ENCODE measurements around the gene TMEM235. TPM values are rescaled to one million over a fixed set of nuclear protein-coding genes. Genes with fewer than 3 reads are reported as not detected.

TMEM235 gene
- total and polyA plus RNA-seq, 2 donors (not counting 3 experiments of a cell fraction or from before 2014, with no cell fraction given) = 0.04 to 0.38 TPM

DNA sequence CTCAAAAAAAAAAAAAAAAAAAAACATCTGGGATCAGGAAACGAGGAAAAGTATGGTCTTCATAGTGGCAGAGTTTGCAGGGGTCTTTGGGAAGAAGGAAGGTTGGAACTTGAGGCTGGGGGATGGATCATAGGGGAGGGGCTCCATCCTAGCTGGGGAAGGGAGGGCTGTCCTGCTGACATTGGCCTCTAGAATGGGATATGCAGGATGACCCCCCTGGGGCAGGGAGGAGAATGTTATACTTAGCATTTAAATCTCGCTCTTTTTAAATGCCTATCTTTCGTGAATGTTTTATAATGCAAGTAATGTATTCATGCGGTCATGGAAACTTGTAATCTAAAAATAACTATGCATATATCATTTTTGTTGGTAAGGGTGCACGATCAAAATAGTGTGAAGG is 33.2 kb downstream of the TMEM235 start:
- Histone ChIP-seq H3K9me1 (replicated peaks; ENCODE audit: control insufficient read depth, extremely low read depth, insufficient read depth, low read length) (no peaks in the 10 kb centered on the region), H3K27ac (ENCODE audit: insufficient read depth, low read depth, low read length) (no peak overlapping the region), H3K9me3 (replicated peaks; ENCODE audit: control insufficient read depth, insufficient read depth, low read length) (no peaks in the 10 kb centered on the region), H3K4me1 (ENCODE audit: control insufficient read depth, extremely low read depth, insufficient read depth, low read length) (peaks cover 7% of the 10 kb centered on the region), H3K36me3 (ENCODE audit: control insufficient read depth in 2 of 2, extremely low read depth in 1 of 2, insufficient read depth in 2 of 2, low read length in 2 of 2) (no peaks in the 10 kb centered on the region), H3K4me3 (replicated peaks in 1 of 3; ENCODE audit: insufficient read depth in 1 of 3, low read depth in 1 of 3, low read length in 3 of 3) (no peak overlapping the region), H3K27me3 (ENCODE audit: control insufficient read depth in 2 of 2, insufficient read depth in 2 of 2, low read length in 2 of 2) (peaks cover 7 to 8% of the 10 kb centered on the region in 2 experiments), H2AFZ (ENCODE audit: low read depth, low read length) (no peak overlapping the region), H3K4me2 (ENCODE audit: insufficient read depth, low read length) (no peak overlapping the region), H3K9ac (replicated peaks; ENCODE audit: extremely low read depth, insufficient read depth, low read length) (no peak overlapping the region), H4K20me1 (replicated peaks; ENCODE audit: control insufficient read depth, extremely low read depth, insufficient read depth, low read length) (no peaks in the 10 kb centered on the region), H3K79me2 (ENCODE audit: control insufficient read depth, insufficient read depth, low read length) (no peaks in the 10 kb centered on the region)
- POLR2A ChIA-PET = no interaction called here
- dilution Hi-C loops (cut with MboI; ENCODE audit: extremely low pct_ligation_motif_present, low sequenced_read_pairs) (no loop called here), intact Hi-C loops (cut with micrococcal nuclease) (no loop called here)
- TF ChIP-seq, protein P1, sequence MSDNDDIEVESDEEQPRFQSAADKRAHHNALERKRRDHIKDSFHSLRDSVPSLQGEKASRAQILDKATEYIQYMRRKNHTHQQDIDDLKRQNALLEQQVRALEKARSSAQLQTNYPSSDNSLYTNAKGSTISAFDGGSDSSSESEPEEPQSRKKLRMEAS (IDR thresholded peaks at IDR 0.05; ENCODE audit: insufficient read depth, insufficient read length) = no peak
- no TSS peak for BruUV-seq (replicated peaks)
- CTCF ChIA-PET = no interaction called here
- DNase-seq (ENCODE audit: low read depth, low spot score) (no peak), FAIRE-seq (no peak)

DNA sequence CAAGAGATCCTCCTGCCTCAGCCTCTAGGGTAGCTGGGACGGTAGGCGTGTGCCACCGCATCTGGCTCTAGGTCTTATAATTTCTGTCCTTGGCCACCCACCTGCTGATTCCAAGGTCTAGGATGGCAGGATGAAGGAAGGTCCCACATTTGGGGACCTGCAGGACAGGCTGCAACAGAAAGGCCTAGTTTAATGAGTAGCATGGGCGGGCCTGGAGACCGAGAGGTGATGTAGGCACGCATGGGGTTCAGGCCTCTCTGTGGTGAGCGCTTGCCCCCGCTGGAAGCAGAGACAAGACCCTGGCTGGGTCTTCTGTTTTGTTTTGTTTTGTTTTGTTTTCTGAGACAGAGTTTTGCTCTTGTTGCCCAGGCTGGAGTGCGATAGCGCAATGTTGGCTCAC is 33.7 kb downstream of the TMEM235 start:
- CTCF ChIA-PET = no interaction called here
- BruUV-seq (replicated peaks) = no TSS peak
- Histone ChIP-seq H3K4me3 (replicated peaks in 1 of 3; ENCODE audit: insufficient read depth in 1 of 3, low read depth in 1 of 3, low read length in 3 of 3) (no peak overlapping the region), H3K79me2 (ENCODE audit: control insufficient read depth, insufficient read depth, low read length) (no peaks in the 10 kb centered on the region), H3K4me2 (ENCODE audit: insufficient read depth, low read length) (no peak overlapping the region), H3K27me3 (ENCODE audit: control insufficient read depth in 2 of 2, insufficient read depth in 2 of 2, low read length in 2 of 2) (peaks cover 12% of the 10 kb centered on the region in 2 experiments), H4K20me1 (replicated peaks; ENCODE audit: control insufficient read depth, extremely low read depth, insufficient read depth, low read length) (no peaks in the 10 kb centered on the region), H3K36me3 (ENCODE audit: control insufficient read depth in 2 of 2, extremely low read depth in 1 of 2, insufficient read depth in 2 of 2, low read length in 2 of 2) (no peaks in the 10 kb centered on the region), H2AFZ (ENCODE audit: low read depth, low read length) (no peak overlapping the region), H3K4me1 (ENCODE audit: control insufficient read depth, extremely low read depth, insufficient read depth, low read length) (peaks cover 7% of the 10 kb centered on the region), H3K9me1 (replicated peaks; ENCODE audit: control insufficient read depth, extremely low read depth, insufficient read depth, low read length) (no peaks in the 10 kb centered on the region), H3K27ac (ENCODE audit: insufficient read depth, low read depth, low read length) (no peak overlapping the region), H3K9me3 (replicated peaks; ENCODE audit: control insufficient read depth, insufficient read depth, low read length) (no peaks in the 10 kb centered on the region), H3K9ac (replicated peaks; ENCODE audit: extremely low read depth, insufficient read depth, low read length) (no peak overlapping the region)
- dilution Hi-C loops (cut with MboI; ENCODE audit: extremely low pct_ligation_motif_present, low sequenced_read_pairs) = no loop called here
- POLR2A ChIA-PET = no interaction called here
- intact Hi-C loops (cut with micrococcal nuclease) = no loop called here
- DNase-seq (ENCODE audit: low read depth, low spot score) (no peak), FAIRE-seq (no peak)
- TF ChIP-seq EZH2 (IDR thresholded peaks at IDR 0.05; ENCODE audit: borderline replicate concordance, low read depth, low read length, severe bottlenecking) (no peak), FOS (IDR thresholded peaks at IDR 0.05; ENCODE audit: borderline replicate concordance, insufficient read depth, low read length) (no peak), MYC (IDR thresholded peaks at IDR 0.05; ENCODE audit: low read depth, low read length) (no peak), JUN (IDR thresholded peaks at IDR 0.05; ENCODE audit: borderline replicate concordance, insufficient read depth, insufficient read length, low read depth) (no peak)
- TF ChIP-seq, protein P2, sequence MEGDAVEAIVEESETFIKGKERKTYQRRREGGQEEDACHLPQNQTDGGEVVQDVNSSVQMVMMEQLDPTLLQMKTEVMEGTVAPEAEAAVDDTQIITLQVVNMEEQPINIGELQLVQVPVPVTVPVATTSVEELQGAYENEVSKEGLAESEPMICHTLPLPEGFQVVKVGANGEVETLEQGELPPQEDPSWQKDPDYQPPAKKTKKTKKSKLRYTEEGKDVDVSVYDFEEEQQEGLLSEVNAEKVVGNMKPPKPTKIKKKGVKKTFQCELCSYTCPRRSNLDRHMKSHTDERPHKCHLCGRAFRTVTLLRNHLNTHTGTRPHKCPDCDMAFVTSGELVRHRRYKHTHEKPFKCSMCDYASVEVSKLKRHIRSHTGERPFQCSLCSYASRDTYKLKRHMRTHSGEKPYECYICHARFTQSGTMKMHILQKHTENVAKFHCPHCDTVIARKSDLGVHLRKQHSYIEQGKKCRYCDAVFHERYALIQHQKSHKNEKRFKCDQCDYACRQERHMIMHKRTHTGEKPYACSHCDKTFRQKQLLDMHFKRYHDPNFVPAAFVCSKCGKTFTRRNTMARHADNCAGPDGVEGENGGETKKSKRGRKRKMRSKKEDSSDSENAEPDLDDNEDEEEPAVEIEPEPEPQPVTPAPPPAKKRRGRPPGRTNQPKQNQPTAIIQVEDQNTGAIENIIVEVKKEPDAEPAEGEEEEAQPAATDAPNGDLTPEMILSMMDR (IDR thresholded peaks at IDR 0.05; ENCODE audit: extremely low read depth in 1 of 2, insufficient read depth in 1 of 2, low read depth in 1 of 2, low read length in 2 of 2) = no peak
